Gastroesophageal sphincter (tissue), 3 donors: ENCODE measurements around the gene PTBP3.

Experiments used
- CTCF ChIP-seq, 4 experiments: fragments of 200-600 bp in 2 of 4; fragments of 450-650 bp in 2 of 4; sonication (generic) in 1 of 4; IDR thresholded peaks; one replicate each; pipeline ENCODE4 v1.5.1; 2017 to 2019; ENCODE audit warnings: antibody characterized with exemption in 4 of 4, mild to moderate bottlenecking in 2 of 4, moderate library complexity in 2 of 4
- EP300 ChIP-seq: sonication (generic); formaldehyde crosslinking; IDR thresholded peaks from one replicate; pipeline ENCODE4 v1.6.1; 2017; ENCODE audit warnings: antibody characterized with exemption, mild to moderate bottlenecking
- POLR2A ChIP-seq, 2 donors: fragments of 450-650 bp; IDR thresholded peaks; one replicate each; pipeline ENCODE4 v1.6.1; 2017; ENCODE audit warnings: antibody characterized with exemption in 2 of 2, mild to moderate bottlenecking in 2 of 2, moderate library complexity in 1 of 2
- POLR2AphosphoS5 ChIP-seq: sonication (generic); formaldehyde crosslinking; IDR thresholded peaks from one replicate; pipeline ENCODE4 v1.6.1; 2017; ENCODE audit warnings: antibody characterized with exemption

DNA sequence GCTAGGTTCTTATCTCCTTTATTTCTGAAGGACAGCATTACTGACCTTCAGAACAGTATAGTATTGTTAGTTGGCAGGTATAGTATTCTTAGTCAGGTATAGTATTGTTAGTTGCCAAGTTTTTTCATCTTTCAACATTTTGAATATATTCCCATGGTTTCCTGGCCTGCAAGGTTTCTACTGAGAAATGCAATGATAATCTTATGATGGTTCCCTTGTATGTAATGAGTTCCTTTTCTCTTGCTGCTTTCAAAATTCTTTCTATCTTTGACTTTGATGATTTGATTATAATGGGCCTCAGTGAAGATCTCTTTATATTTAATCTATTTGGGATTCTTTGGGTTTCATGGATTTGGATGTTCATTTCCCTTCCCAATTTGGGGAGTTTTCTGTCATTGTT is 34.0 kb upstream of the PTBP3 start:
- TF ChIP-seq CTCF (IDR thresholded peaks at IDR 0.05) (no peak), EP300 (no peak), POLR2AphosphoS5 (no peak), POLR2A (IDR thresholded peaks at IDR 0.05) (no peak)
